ENCODE measurements around the gene IL36RN.

Gene IL36RN

GRCh38 chr2:113104054-113104611 is 45.1 kb downstream of the IL36RN start:
- no peak for DNase-seq

DNA sequence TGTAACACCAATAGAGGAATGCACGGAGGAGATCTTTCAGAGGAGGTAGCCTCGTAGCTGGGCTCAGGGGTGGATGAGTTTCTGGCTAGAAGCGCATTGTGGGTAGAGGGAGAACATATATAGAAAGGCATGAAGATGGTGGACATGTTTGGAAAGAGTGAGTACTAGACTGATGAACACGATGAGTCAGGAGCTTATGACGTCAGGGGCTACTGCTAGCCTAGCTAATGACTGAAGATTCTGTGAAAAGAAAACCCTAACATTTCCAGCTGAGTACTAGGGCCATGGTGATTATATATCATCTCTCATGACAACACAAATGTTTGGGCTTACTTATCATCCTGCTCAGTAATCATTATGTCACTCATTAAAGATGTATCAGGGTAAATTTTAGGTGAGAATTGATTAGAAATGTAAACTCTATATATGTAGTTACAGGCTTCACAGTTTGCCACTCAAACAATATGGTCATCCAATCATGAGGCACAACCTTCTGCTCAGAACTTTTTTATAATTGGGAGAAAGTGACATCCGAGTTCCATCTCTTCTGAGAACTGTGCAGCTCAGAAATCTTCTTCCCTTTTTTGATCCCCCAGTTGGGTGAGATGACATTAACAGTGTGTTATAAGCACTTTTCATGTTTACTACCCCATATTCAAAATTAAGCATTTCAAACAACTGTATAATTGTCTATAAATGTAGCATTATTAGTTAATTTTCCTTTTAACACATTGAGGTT is 46.2 kb downstream of the IL36RN start:
- DNase-seq: peak; percentile 37

DNA sequence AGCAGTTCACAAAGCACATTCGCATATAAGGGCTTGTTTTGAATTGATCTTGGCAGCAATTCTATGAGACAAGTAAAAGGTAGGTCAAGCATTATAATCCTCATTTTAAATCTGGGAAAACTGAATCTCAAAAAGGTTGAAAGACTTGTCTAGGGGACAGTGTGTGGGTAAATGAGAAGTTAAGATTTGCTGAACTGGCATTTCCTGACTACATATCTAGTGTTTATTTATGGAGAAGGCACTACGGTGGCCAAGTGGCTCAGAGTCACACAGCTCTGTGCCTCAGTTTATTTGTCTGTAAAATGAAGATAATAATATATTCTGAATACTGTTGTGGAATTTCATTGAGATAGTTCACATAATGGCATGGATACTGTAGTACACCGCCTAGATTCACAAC is 52.1 kb downstream of the IL36RN start:
- no peak for DNase-seq

GRCh38 chr2:113111823-113112287 is 52.9 kb downstream of the IL36RN start:
- DNase-seq: peak; percentile 87

- DNase-seq: no peak
Measured at GRCh38 chr2:113112441-113112840, 53.4 kb downstream of the IL36RN start.

- no peak for DNase-seq
Measured at GRCh38 chr2:113112871-113113270, 53.9 kb downstream of the IL36RN start.

DNA sequence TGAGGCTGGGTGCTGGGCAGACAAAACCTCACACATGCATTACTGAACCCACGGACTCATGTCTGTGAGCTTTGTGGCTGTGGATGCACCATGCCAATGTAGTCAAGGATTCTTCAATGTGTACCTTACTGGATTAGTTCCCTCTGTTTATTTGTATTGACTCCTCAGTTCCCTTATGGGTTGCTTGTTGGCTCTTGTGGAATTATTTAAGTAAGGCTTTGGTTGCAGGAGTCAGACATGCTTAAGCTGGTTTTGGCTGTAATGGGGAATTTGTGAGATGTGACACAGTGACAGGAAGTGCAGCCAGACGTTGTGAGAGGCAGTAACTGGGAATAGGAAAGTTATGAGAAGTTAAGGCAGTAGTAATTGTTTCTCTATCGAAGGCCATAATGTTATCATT is 54.8 kb downstream of the IL36RN start:
- no peak for DNase-seq

All from MV-4-11 (cell line).